HG02943 (cell line): Measurements from ENCODE around the gene MTA2.

Experiments used
- ATAC-seq: cut with Tn5 transposase; IDR thresholded peaks from one replicate; pipeline ENCODE4 v1.9.1; 2021; ENCODE audit warnings: mild to moderate bottlenecking, low read depth, moderate library complexity; ENCODE audit not compliant: unreplicated experiment

Gene MTA2

GRCh38 chr11:62548545-62549335, 52.9 kb downstream of the MTA2 start:
- no peak for ATAC-seq

DNA sequence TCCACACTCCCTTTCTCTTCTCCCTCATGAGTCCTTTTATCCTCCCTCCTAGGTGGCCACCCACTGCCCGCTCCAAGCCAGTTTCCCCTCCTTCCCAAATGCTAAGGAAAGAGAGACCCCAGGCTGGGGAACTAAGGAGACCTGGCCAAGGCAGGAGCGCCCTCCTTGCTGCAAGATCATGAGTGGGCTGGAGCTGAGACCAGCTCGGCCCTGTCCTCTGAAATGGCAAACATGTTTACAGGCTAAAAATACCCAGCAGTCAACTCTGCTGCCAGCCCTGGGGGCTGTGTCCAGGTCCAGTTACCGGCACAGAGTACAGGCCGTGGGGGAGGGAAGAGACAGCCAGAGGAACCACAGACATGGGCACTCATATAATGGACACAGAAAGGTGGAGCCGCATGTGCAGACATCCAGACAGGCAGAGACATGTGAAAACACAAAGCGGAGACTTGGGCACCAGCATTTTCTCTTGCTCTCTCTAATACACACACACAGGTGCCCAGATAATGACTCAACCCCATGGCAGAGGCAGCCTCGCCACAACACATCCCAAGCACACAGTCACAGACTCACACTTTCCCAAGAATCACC, 53.9 kb downstream of the MTA2 start:
- no peak for ATAC-seq

- ATAC-seq = no peak
Observed at GRCh38 chr11:62546929-62547625, 54.6 kb downstream of the MTA2 start.

DNA sequence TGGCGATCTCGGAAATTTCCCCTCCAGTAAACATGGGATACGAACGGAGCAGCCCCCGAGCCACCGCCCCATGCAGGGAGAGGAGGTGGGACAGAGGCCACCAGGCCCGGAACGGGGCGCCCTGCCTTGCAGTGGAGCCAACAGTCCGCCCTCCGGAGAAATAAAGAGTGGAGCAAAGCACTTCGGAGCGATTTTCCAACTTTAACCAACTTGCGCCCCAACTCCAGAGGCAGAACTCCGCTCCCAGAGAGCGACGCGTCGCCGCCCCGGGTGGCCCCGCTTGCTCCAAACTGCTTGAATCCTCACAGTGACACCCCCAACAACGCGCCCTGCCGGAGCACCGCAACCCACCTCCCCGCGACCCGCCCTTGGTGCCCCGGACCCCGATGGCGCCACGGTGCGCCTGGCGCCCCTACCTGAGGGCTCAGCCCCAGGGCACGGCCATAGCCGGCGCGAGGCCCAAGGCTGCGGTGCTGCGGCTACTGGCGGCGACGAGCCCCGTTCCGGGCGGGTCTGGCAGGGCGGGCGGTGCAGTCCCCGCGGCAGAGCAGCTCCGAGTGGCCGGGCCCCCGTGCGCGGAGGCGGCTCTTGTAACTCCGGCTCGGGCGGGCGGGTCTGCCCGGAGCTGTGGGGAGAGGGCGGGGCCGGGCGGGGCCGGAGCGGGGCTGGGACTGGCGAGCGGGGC, 55.3 kb downstream of the MTA2 start, which contains the start of gene AHNAK:
AHNAK (minus strand) TSS at position 563 of the 685 bp plus-strand sequence. CDS start 10,708 bp downstream, outside the sequence.
- ATAC-seq = no peak

- no peak for ATAC-seq
Observed at GRCh38 chr11:62545437-62546243, 56.0 kb downstream of the MTA2 start.

- no peak for ATAC-seq
Observed at GRCh38 chr11:62544581-62545436, 56.9 kb downstream of the MTA2 start.

DNA sequence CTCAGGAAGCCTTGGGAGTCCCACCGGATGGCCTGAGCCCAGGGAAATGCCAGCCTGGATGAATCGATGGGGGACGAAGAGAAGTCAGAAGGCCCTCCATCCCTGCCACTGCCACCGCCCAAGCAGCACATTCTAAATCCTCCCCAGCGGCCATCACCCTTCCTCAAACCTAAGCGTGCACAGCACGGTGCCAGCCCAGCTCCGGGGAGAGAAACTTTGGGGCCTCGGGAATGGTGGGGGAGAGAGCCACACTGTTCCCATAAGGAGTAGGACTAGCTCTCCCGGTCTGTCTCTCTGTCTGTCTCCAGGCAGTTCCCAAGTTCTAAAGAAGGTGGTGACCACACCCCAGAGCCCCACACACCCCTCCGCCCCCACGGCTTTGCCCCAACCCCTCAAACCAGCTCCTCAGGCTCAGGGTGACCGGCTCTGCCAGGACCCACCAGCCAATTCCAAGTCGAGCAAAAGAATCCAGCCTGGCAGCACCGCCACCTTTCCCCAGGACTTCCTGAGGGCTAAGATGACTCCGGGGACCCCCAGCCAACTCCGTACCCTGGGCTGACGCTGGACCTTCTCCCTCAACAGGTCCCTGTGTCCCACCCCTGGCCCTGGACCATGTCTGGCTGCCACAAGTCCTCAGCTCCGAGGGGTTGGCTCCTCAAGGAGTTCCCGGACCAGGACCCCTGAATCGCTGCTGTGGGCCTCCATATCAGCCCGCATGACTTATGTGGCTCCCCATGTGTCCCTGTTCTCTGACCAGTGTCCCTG, 57.8 kb downstream of the MTA2 start:
- no peak for ATAC-seq
